Esophagus muscularis mucosa (tissue), 4 donors: ENCODE data around the gene F3. TPM values are rescaled to one million over a fixed set of nuclear protein-coding genes. Genes with fewer than 3 reads are reported as not detected.
A peak's percentile ranks its signal among the peaks of the same experiment; 100 is the strongest.
"Not testable (repeated sequence)": the region's sequence is repeated elsewhere in the genome, so short reads cannot be mapped to it uniquely, and the experiment has no call there.

Source experiments
- DNase-seq: peaks from one replicate; pipeline ENCODE4 v3.0.0-alpha.2; 2017; ENCODE audit errors: extremely low spot score
- H3K27ac ChIP-seq, 4 donors: fragments of 200-600 bp; sonication (generic); replicated peaks in 1 of 4; 1 replicate in 3 of 4; 2 replicates in 1 of 4; pipeline ENCODE4 v1.5.1; 2016 to 2019; ENCODE audit warnings: mild to moderate bottlenecking in 1 of 4
- H3K27me3 ChIP-seq, 4 donors: fragments of 200-600 bp; sonication (generic); one replicate each; pipeline versions ENCODE4 v1.5.1 to v1.6.0; 2016 to 2019
- H3K36me3 ChIP-seq, 4 donors: fragments of 200-600 bp; sonication (generic); one replicate each; pipeline ENCODE4 v1.5.1; 2016 to 2019
- H3K4me1 ChIP-seq, 4 donors: fragments of 200-600 bp; sonication (generic); one replicate each; pipeline ENCODE4 v1.5.1; 2016 to 2019
- H3K4me3 ChIP-seq, 4 donors: fragments of 200-600 bp; sonication (generic); 1 replicate in 2 of 4; 2 replicates in 2 of 4; pipeline ENCODE4 v1.5.1; 2016 to 2019; ENCODE audit warnings: mild to moderate bottlenecking in 4 of 4, moderate library complexity in 1 of 4
- H3K9me3 ChIP-seq, 4 donors: fragments of 200-600 bp; sonication (generic); 1 replicate in 3 of 4; 2 replicates in 1 of 4; pipeline ENCODE4 v1.5.1; 2016 to 2019
- CTCF ChIP-seq, 3 experiments: fragments of 200-600 bp in 2 of 3; fragments of 450-650 bp in 1 of 3; sonication (generic) in 2 of 3; IDR thresholded peaks; one replicate each; pipeline ENCODE4 v1.5.1; 2017 to 2019; ENCODE audit warnings: antibody characterized with exemption in 3 of 3, mild to moderate bottlenecking in 2 of 3, moderate library complexity in 1 of 3
- EP300 ChIP-seq: sonication (generic); formaldehyde crosslinking; IDR thresholded peaks from one replicate; pipeline ENCODE4 v1.6.1; 2017; ENCODE audit warnings: antibody characterized with exemption
- POLR2A ChIP-seq: fragments of 450-650 bp; IDR thresholded peaks from one replicate; pipeline ENCODE4 v1.6.1; 2017; ENCODE audit warnings: antibody characterized with exemption, moderate library complexity, mild to moderate bottlenecking, low read depth
- POLR2AphosphoS5 ChIP-seq, 2 donors: sonication (generic); formaldehyde crosslinking; IDR thresholded peaks; one replicate each; pipeline ENCODE4 v1.6.1; 2017; ENCODE audit warnings: antibody characterized with exemption in 2 of 2
- WGBS: methylation state at CpG from one replicate; pipeline ENCODE4 v1.1.5; 2018; 5-methylcytosine and 5-hydroxymethylcytosine counted together
- intact Hi-C: fragments of 100-400 bp; cut with DNase I; formaldehyde crosslinking; loops from one replicate; pipeline ENCODE4 v1.15.1; 2023
- total RNA-seq, 4 donors: library from RNA; depleted of rRNA; stranded (reverse); fragments of >200 nt; gene quantifications; one replicate each; pipeline versions ENCODE4 v1.1.0 to v1.2.1, GENCODE V29; 2016

Gene F3
- total RNA-seq, 4 donors from 2014 or later: 12.6 to 56.3 (median 17.5) TPM

- Histone ChIP-seq H3K4me1 (peaks cover 0 to 11% (median 10%) of the 10 kb centered on the region in 4 donors), H3K27me3 (no peaks in the 10 kb centered on the region), H3K27ac (no peak overlapping the region), H3K36me3 (no peaks in the 10 kb centered on the region), H3K4me3 (no peak overlapping the region), H3K9me3 (peaks cover 0 to 16% (median 0%) of the 10 kb centered on the region in 4 donors)
- TF ChIP-seq CTCF (IDR thresholded peaks at IDR 0.05) (no peak), EP300 (no peak), POLR2A (no peak), POLR2AphosphoS5 (IDR thresholded peaks at IDR 0.05) (no peak)
- intact Hi-C loops: no loop called here
- DNase-seq: no peak
- WGBS: 92% methylated on average over 9 of the region's 10 CpGs
These were observed 39.0 kb upstream of the F3 start for GRCh38 chr1:94580367-94581115.

- Histone ChIP-seq H3K27ac (no peak overlapping the region), H3K9me3 (peaks cover 0 to 16% (median 0%) of the 10 kb centered on the region in 4 donors), H3K4me1 (peaks cover 0 to 11% (median 10%) of the 10 kb centered on the region in 4 donors), H3K27me3 (no peaks in the 10 kb centered on the region), H3K36me3 (no peaks in the 10 kb centered on the region), H3K4me3 (no peak overlapping the region)
- intact Hi-C loops: no loop called here
- no peak for TF ChIP-seq CTCF (IDR thresholded peaks at IDR 0.05)
- no peak for TF ChIP-seq POLR2A
- TF ChIP-seq POLR2AphosphoS5 (IDR thresholded peaks at IDR 0.05): no peak
- TF ChIP-seq EP300: no peak
- no CpG with 5 or more reads among the region's 2 CpGs for WGBS
- peak; percentile 85 for DNase-seq
These were observed 38.3 kb upstream of the F3 start for GRCh38 chr1:94579876-94580294.

GRCh38 chr1:94578856-94579255, 37.3 kb upstream of the F3 start:
- no peaks in the 10 kb centered on the region for H3K27me3 ChIP-seq
- no peak for TF ChIP-seq POLR2A
- no peak for TF ChIP-seq POLR2AphosphoS5 (IDR thresholded peaks at IDR 0.05)
- no peak for TF ChIP-seq CTCF (IDR thresholded peaks at IDR 0.05)
- TF ChIP-seq EP300: no peak
- no peak overlapping the region for H3K4me3 ChIP-seq
- no peak for DNase-seq
- peaks cover 0 to 16% (median 0%) of the 10 kb centered on the region in 4 donors for H3K9me3 ChIP-seq
- no peaks in the 10 kb centered on the region for H3K36me3 ChIP-seq
- intact Hi-C loops: no loop called here
- peaks cover 0 to 11% (median 10%) of the 10 kb centered on the region in 4 donors for H3K4me1 ChIP-seq
- WGBS: 94% methylated on average over 2 of the region's 2 CpGs
- H3K27ac ChIP-seq: no peak overlapping the region

- intact Hi-C loops, H3K4me3 ChIP-seq, H3K27me3 ChIP-seq, H3K4me1 ChIP-seq, H3K36me3 ChIP-seq, H3K27ac ChIP-seq, DNase-seq: not testable (repeated sequence)
- H3K9me3 ChIP-seq: peaks cover 0 to 25% (median 4%) of the 10 kb centered on the region in 4 donors
These were observed 32.4 kb upstream of the F3 start for GRCh38 chr1:94573917-94574316.

GRCh38 chr1:94572780-94573179, 31.2 kb upstream of the F3 start:
- H3K9me3 ChIP-seq: peaks cover 0 to 23% (median 7%) of the 10 kb centered on the region in 4 donors
- TF ChIP-seq CTCF (IDR thresholded peaks at IDR 0.05): no peak
- TF ChIP-seq POLR2AphosphoS5 (IDR thresholded peaks at IDR 0.05): no peak
- no peak for TF ChIP-seq POLR2A
- TF ChIP-seq EP300: no peak
- H3K4me1 ChIP-seq: no peaks in the 10 kb centered on the region
- DNase-seq: no peak
- H3K27ac ChIP-seq: no peak overlapping the region
- WGBS: 93% methylated on average over 1 of the region's 1 CpG
- intact Hi-C loops: no loop called here
- no peaks in the 10 kb centered on the region for H3K36me3 ChIP-seq
- H3K27me3 ChIP-seq: no peaks in the 10 kb centered on the region
- no peak overlapping the region for H3K4me3 ChIP-seq

GRCh38 chr1:94570965-94571364, 29.4 kb upstream of the F3 start:
- H3K4me3 ChIP-seq, H3K36me3 ChIP-seq, DNase-seq, H3K4me1 ChIP-seq, H3K27me3 ChIP-seq, intact Hi-C loops, H3K27ac ChIP-seq: not testable (repeated sequence)
- H3K9me3 ChIP-seq: peaks cover 0 to 15% (median 4%) of the 10 kb centered on the region in 4 donors
- 91% methylated on average over 9 of the region's 9 CpGs for WGBS

- H3K27me3 ChIP-seq, DNase-seq, H3K36me3 ChIP-seq, intact Hi-C loops, H3K27ac ChIP-seq, H3K4me1 ChIP-seq, H3K4me3 ChIP-seq: not testable (repeated sequence)
- 89% methylated on average over 5 of the region's 5 CpGs for WGBS
- peaks cover 0 to 15% (median 4%) of the 10 kb centered on the region in 4 donors for H3K9me3 ChIP-seq
These were observed 27.2 kb upstream of the F3 start for GRCh38 chr1:94568806-94569205.

- WGBS: 93% methylated on average over 2 of the region's 2 CpGs
- H3K27me3 ChIP-seq, H3K4me1 ChIP-seq, H3K27ac ChIP-seq, H3K4me3 ChIP-seq, DNase-seq, H3K36me3 ChIP-seq, intact Hi-C loops: not testable (repeated sequence)
- peaks cover 0 to 14% (median 3%) of the 10 kb centered on the region in 4 donors for H3K9me3 ChIP-seq
These were observed 26.5 kb upstream of the F3 start for GRCh38 chr1:94567975-94568607.
